PFSK-1 (cell line): Measurements from ENCODE around the gene ANO8.

Experiments
- FOXP2 ChIP-seq: optimal IDR thresholded peaks from 2 replicates; pipeline ENCODE3; 2011; ENCODE audit warnings: borderline replicate concordance, control low read depth, inconsistent platforms; ENCODE audit not compliant: insufficient read depth; ENCODE audit errors: extremely low read length, extremely low read depth
- POLR2AphosphoS5 ChIP-seq: IDR thresholded peaks from 2 replicates; pipeline ENCODE4 v1.6.1; 2012; ENCODE audit warnings: low read depth, mild to moderate bottlenecking, control low read depth, low read length, moderate library complexity
- SIN3A ChIP-seq: IDR thresholded peaks from 2 replicates; pipeline ENCODE4 v1.6.1; 2012; ENCODE audit warnings: mild to moderate bottlenecking, low read length, moderate library complexity, borderline replicate concordance; ENCODE audit not compliant: insufficient read depth
- TAF1 ChIP-seq: IDR thresholded peaks from 2 replicates; pipeline ENCODE4 v1.6.1; 2012; ENCODE audit warnings: low read length, control low read depth, borderline replicate concordance; ENCODE audit not compliant: insufficient read depth
- TF ChIP-seq, protein P1 (sequence below), 2 experiments: IDR thresholded peaks; 2 replicates each; pipeline versions ENCODE4 v1.6.1 to v1.8.0; 2011 to 2012; ENCODE audit warnings: low read depth in 2 of 2, low read length in 2 of 2, control low read depth in 1 of 2, inconsistent platforms in 1 of 2, mild to moderate bottlenecking in 1 of 2, moderate library complexity in 1 of 2; ENCODE audit not compliant: insufficient read depth in 1 of 2

Gene ANO8

DNA sequence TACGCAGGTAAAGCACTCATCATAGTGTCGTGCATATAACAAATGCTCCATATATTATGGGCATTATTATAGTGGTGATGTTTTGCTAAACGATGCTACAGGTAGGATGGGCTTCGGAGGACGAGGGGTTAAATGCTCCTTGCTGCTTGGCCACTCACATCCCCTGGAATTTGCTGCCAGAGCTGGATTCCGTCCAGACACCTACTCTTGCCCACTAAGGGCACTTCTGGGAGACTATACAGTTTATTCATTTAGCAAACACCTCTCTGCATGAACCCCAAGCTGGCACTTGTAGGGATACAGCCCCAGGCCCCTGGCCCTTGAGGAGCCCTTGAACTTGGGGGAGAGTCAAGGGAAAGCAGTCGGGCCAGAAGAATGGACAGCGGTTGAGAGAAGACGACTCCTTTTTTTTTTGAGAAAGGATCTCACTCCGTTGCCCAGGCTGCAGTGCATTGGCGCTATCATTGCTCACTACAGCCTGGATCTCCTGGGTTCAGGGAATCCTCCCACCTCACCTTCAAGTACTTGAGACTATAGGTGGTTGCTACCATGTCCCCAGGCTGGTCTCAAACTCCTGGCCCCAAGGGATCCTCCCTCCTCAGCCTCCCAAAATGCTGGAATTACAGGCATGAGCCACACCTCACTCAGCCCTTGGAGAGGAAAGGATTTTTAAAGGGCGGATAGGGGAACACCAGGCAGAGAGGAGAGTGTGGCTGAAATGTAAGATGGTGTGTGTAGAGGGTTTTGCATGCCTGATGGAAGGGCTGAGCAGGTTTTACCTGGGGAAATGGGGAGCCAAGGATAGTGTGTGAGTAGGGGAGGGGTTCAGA lies 30.1 kb downstream of the ANO8 start:
- TF ChIP-seq POLR2AphosphoS5 (no peak), TAF1 (no peak), FOXP2 (no peak), SIN3A (no peak)
- TF ChIP-seq, protein P1, sequence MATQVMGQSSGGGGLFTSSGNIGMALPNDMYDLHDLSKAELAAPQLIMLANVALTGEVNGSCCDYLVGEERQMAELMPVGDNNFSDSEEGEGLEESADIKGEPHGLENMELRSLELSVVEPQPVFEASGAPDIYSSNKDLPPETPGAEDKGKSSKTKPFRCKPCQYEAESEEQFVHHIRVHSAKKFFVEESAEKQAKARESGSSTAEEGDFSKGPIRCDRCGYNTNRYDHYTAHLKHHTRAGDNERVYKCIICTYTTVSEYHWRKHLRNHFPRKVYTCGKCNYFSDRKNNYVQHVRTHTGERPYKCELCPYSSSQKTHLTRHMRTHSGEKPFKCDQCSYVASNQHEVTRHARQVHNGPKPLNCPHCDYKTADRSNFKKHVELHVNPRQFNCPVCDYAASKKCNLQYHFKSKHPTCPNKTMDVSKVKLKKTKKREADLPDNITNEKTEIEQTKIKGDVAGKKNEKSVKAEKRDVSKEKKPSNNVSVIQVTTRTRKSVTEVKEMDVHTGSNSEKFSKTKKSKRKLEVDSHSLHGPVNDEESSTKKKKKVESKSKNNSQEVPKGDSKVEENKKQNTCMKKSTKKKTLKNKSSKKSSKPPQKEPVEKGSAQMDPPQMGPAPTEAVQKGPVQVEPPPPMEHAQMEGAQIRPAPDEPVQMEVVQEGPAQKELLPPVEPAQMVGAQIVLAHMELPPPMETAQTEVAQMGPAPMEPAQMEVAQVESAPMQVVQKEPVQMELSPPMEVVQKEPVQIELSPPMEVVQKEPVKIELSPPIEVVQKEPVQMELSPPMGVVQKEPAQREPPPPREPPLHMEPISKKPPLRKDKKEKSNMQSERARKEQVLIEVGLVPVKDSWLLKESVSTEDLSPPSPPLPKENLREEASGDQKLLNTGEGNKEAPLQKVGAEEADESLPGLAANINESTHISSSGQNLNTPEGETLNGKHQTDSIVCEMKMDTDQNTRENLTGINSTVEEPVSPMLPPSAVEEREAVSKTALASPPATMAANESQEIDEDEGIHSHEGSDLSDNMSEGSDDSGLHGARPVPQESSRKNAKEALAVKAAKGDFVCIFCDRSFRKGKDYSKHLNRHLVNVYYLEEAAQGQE (IDR thresholded peaks at IDR 0.05; ENCODE audit: insufficient read depth in 1 of 2, low read depth in 2 of 2, low read length in 2 of 2) = no peak

DNA sequence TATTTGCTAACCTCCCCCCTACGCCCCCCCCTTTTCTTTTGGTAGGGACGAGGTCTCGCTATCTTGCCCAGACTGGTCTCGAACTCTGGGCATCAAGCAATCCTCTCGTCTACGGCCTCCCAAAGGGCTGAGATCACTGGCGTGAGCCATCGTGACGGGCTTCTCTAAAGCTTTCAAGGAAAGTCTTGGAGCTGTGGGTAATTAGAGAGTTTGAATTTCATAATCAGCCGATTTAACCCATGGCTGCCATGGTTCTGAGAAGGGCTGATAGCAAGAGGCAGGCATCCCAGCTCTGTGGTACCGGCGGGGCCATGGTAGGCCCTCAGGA lies 30.8 kb downstream of the ANO8 start:
- TF ChIP-seq FOXP2 (no peak), SIN3A (no peak), POLR2AphosphoS5 (no peak), TAF1 (no peak)
- TF ChIP-seq, protein P1 (IDR thresholded peaks at IDR 0.05; ENCODE audit: insufficient read depth in 1 of 2, low read depth in 2 of 2, low read length in 2 of 2) = no peak

DNA sequence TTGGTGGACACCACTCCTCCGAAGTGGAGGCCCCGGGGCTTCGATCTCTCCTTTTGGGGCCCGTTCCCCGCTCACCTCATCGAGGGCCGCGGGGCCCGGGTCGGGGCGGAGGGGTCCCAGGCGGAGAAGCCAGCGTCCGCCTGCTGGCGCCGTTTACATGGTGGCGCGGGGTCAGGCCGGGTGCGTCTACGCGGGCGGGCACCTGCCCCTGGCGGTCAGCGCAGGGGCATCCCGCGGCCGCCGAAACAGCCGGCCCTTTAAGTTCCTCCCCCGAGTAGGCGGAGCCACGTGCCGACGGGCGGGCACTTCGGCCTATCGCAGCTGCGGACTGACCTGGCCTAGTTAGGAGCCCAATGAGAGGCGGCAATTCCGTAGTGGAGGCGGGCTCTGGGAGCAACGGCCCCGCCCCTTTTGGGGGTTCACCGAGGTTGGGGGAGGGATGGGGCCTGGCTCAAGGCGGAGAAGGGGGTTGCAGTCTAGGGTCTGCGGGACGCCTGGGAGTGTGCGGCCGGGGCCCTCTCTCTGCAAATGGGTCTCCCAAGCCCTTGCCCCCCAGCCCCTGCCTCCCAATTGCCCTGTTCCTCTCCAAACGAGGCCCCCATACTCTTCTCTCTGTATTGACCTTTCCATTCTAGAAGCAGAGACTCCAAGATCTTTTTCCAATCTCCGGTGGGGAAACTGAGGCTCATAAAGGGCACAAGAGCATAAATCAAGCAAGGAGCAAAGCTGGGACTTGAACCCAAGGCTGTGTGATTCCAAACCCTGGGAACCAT lies 31.3 kb downstream of the ANO8 start, which contains the start of gene ABHD8:
ABHD8 (minus strand) TSS at position 259 of the 773 bp plus-strand sequence. CDS start 1,809 bp downstream, outside the sequence.
- TF ChIP-seq, protein P1 (IDR thresholded peaks at IDR 0.05; ENCODE audit: insufficient read depth in 1 of 2, low read depth in 2 of 2, low read length in 2 of 2) = no peak
- TF ChIP-seq FOXP2 (peak; percentile 41), TAF1 (no peak), POLR2AphosphoS5 (no peak), SIN3A (no peak)

DNA sequence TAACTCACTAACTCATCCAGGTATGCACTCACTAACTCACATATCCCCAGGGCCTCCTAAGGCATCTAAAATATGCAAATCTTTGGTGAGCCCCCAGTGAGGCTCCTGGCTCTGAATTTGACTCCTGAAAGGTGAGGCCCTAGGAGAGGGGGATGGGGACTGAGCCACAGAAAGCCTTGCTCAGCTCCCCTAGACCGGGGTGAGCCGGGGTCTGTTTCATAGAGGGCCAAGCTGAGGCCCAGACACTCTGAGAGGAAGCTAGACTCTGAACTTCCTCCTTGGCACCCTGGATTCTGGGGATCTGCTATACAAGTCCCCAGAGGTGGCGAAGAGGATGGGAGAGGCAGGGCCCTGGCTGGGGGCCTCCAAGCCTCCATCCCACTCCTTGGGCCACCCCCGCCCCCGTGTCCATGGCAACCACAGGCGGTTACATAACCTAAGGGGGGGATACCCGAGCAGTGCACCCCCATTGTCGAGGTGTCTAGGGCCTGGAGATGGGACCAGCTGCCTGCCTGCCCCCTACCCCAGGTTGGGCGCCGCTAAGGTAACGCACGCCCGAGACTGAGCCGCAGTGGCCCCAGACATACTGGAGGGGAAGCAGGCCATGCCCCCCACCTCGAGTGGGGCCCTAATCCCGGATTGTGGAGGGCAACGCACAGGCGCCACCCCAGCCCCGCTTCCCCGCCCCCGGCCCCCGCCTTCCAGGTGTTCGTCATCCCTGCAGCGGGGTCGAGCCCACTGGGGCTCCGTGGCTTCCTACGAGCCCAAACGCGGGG lies 32.1 kb downstream of the ANO8 start:
- TF ChIP-seq SIN3A (no peak), TAF1 (no peak), FOXP2 (no peak), POLR2AphosphoS5 (no peak)
- TF ChIP-seq, protein P1 (IDR thresholded peaks at IDR 0.05; ENCODE audit: insufficient read depth in 1 of 2, low read depth in 2 of 2, low read length in 2 of 2) = no peak
